PC-9 (cell line): ENCODE data around the gene RASL11B. TPM values are rescaled to one million over a fixed set of nuclear protein-coding genes. Genes with fewer than 3 reads are reported as not detected.

Source experiments
- BruUV-seq: library from RNA; stranded (reverse); fragments of 400-500 nt; replicated peaks from 2 replicates; lab custom pipeline; 2021; lab: Mats Ljungman, UMichigan
- CTCF ChIA-PET: fragments of 300-600 bp; sonication (Branson Sonifier 250); formaldehyde crosslinking; loops from one replicate; lab custom pipeline; 2022; ENCODE audit warnings: antibody characterized with exemption; lab: Charles Lee
- POLR2A ChIA-PET: fragments of 300-600 bp; sonication (Branson Sonifier 250); formaldehyde crosslinking; loops from one replicate; lab custom pipeline; 2022; ENCODE audit warnings: antibody characterized with exemption; ENCODE audit not compliant: unreplicated experiment; lab: Charles Lee
- DNase-seq, 2 experiments: peaks; one replicate each; pipeline versions ENCODE4 v3.0.0 to v3.0.0-alpha.2; 2015 to 2022; ENCODE audit warnings: mixed read lengths in 1 of 2
- H2AFZ ChIP-seq: fragments of 200-600 bp; sonication (generic); 2 replicates; pipeline ENCODE4 v1.8.1; 2017; ENCODE audit warnings: antibody characterized with exemption
- H3F3A ChIP-seq: fragments of 200-600 bp; sonication (generic); 2 replicates; pipeline ENCODE4 v1.8.1; 2017; ENCODE audit warnings: antibody characterized with exemption, mild to moderate bottlenecking, low read depth; ENCODE audit not compliant: insufficient read depth
- H3K27ac ChIP-seq: fragments of 200-600 bp; sonication (generic); 2 replicates; pipeline ENCODE4 v1.6.1; 2016; ENCODE audit warnings: mixed run types
- H3K27me3 ChIP-seq: fragments of 200-600 bp; sonication (generic); 2 replicates; pipeline ENCODE4 v1.6.1; 2016; ENCODE audit warnings: low read depth, mixed run types; ENCODE audit not compliant: insufficient read depth
- H3K36me3 ChIP-seq: fragments of 200-600 bp; sonication (generic); 2 replicates; pipeline ENCODE4 v1.6.1; 2016; ENCODE audit warnings: low read depth, mixed run types
- H3K4me1 ChIP-seq: fragments of 200-600 bp; sonication (generic); replicated peaks from 2 replicates; pipeline ENCODE4 v1.6.1; 2016; ENCODE audit warnings: mixed run types; ENCODE audit not compliant: insufficient read depth
- H3K4me2 ChIP-seq: fragments of 200-600 bp; sonication (generic); 2 replicates; pipeline ENCODE4 v1.6.1; 2017; ENCODE audit warnings: mixed run types
- H3K4me3 ChIP-seq: fragments of 200-600 bp; sonication (generic); 2 replicates; pipeline ENCODE4 v1.6.1; 2016; ENCODE audit warnings: mixed run types
- H3K79me2 ChIP-seq: fragments of 200-600 bp; sonication (generic); 2 replicates; pipeline ENCODE4 v1.6.1; 2017; ENCODE audit warnings: low read depth, mixed run types
- H3K9me2 ChIP-seq: fragments of 200-600 bp; sonication (generic); 2 replicates; pipeline ENCODE4 v1.8.1; 2017; ENCODE audit warnings: mild to moderate bottlenecking; ENCODE audit not compliant: insufficient read depth
- H3K9me3 ChIP-seq: fragments of 200-600 bp; sonication (generic); 2 replicates; pipeline ENCODE4 v1.8.1; 2016; ENCODE audit warnings: low read depth; ENCODE audit not compliant: insufficient read depth
- H4K20me1 ChIP-seq: fragments of 200-600 bp; sonication (generic); 2 replicates; pipeline ENCODE4 v1.8.1; 2017; ENCODE audit not compliant: insufficient read depth
- EZH2 ChIP-seq: fragments of 200-600 bp; sonication (generic); IDR thresholded peaks from 2 replicates; pipeline ENCODE4 v1.8.0; 2017; ENCODE audit warnings: antibody characterized with exemption, low read depth
- intact Hi-C: fragments of 100-400 bp; cut with micrococcal nuclease; formaldehyde crosslinking; loops from one replicate; pipeline ENCODE4 v1.10.0; 2022; ENCODE audit not compliant: unreplicated experiment
- total RNA-seq: library from RNA; stranded (reverse); gene quantifications from 2 replicates; pipeline ENCODE4 v1.2.3, GENCODE V29; 2021
- TF ChIP-seq, protein P1 (sequence below): fragments of 200-600 bp; sonication (generic); conservative IDR thresholded peaks from 2 replicates; pipeline ENCODE4 v1.6.1; 2017; ENCODE audit warnings: mixed run types, antibody characterized with exemption, mild to moderate bottlenecking, moderate library complexity

Gene RASL11B
- total RNA-seq, 1 experiment from 2014 or later, result not detected

DNA sequence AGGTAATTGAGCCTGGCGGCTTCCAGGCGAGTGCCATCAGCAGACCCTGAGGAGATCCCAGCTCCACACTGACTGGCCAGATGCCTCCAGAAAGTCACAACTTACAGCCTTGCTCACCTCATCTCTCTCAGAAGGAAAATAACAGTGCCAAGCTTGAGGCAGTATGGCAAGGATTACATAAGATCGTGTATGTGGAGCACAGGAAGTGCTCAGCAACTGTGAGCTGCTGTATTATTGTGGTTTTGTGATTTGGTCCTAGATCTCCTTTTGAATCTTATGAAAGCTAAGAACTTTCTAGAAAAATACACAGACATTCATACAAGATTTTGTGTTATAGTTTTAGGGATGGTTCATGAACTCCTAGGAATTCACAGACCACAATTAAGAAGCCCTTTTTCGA is 14.0 kb downstream of the RASL11B start:
- Histone ChIP-seq H3F3A (no peaks in the 10 kb centered on the region), H3K4me2 (no peak overlapping the region), H3K4me3 (no peak overlapping the region), H3K27ac (no peak overlapping the region), H3K4me1 (no peaks in the 10 kb centered on the region), H4K20me1 (no peaks in the 10 kb centered on the region), H3K36me3 (no peaks in the 10 kb centered on the region), H2AFZ (no peak overlapping the region), H3K79me2 (no peaks in the 10 kb centered on the region), H3K9me2 (no peaks in the 10 kb centered on the region), H3K27me3 (no peaks in the 10 kb centered on the region), H3K9me3 (no peaks in the 10 kb centered on the region)
- DNase-seq, result no peak
- no peak for TF ChIP-seq EZH2
- TF ChIP-seq, protein P1, sequence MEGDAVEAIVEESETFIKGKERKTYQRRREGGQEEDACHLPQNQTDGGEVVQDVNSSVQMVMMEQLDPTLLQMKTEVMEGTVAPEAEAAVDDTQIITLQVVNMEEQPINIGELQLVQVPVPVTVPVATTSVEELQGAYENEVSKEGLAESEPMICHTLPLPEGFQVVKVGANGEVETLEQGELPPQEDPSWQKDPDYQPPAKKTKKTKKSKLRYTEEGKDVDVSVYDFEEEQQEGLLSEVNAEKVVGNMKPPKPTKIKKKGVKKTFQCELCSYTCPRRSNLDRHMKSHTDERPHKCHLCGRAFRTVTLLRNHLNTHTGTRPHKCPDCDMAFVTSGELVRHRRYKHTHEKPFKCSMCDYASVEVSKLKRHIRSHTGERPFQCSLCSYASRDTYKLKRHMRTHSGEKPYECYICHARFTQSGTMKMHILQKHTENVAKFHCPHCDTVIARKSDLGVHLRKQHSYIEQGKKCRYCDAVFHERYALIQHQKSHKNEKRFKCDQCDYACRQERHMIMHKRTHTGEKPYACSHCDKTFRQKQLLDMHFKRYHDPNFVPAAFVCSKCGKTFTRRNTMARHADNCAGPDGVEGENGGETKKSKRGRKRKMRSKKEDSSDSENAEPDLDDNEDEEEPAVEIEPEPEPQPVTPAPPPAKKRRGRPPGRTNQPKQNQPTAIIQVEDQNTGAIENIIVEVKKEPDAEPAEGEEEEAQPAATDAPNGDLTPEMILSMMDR, result no peak
- BruUV-seq, result no TSS peak
- ChIA-PET CTCF (no interaction called here), POLR2A (no interaction called here)
- intact Hi-C loops, result no loop called here

DNA sequence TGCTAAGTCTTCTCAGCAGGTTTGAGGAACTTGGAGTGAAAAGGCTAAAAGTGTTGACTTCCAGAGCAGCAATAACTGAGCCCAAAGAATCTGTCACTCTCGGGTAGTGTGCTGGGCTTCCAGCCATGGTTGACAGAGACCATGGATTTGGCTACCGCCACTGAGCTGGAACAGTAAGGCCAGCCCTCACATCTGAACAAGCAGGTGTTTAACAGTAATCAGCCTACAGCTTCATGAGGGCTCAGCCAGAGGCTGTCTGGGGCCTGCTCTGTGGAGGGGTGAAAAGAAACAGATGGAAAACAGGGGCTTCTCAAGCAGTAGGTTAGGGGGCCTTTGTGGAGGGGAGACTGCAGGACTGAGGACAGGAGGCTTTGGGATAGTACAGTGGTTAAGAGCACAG is 14.9 kb downstream of the RASL11B start:
- intact Hi-C loops, result no loop called here
- CTCF ChIA-PET, result no interaction called here
- no peaks in the 10 kb centered on the region for H3F3A ChIP-seq
- no peaks in the 10 kb centered on the region for H3K9me3 ChIP-seq
- H4K20me1 ChIP-seq, result no peaks in the 10 kb centered on the region
- no peaks in the 10 kb centered on the region for H3K4me1 ChIP-seq
- TF ChIP-seq, protein P1, result no peak
- no TSS peak for BruUV-seq
- no peak overlapping the region for H3K4me3 ChIP-seq
- H3K9me2 ChIP-seq, result no peaks in the 10 kb centered on the region
- no peaks in the 10 kb centered on the region for H3K36me3 ChIP-seq
- no peak overlapping the region for H2AFZ ChIP-seq
- no peaks in the 10 kb centered on the region for H3K79me2 ChIP-seq
- no peak overlapping the region for H3K27ac ChIP-seq
- no peak overlapping the region for H3K4me2 ChIP-seq
- no peaks in the 10 kb centered on the region for H3K27me3 ChIP-seq
- DNase-seq, result no peak
- POLR2A ChIA-PET, result no interaction called here

DNA sequence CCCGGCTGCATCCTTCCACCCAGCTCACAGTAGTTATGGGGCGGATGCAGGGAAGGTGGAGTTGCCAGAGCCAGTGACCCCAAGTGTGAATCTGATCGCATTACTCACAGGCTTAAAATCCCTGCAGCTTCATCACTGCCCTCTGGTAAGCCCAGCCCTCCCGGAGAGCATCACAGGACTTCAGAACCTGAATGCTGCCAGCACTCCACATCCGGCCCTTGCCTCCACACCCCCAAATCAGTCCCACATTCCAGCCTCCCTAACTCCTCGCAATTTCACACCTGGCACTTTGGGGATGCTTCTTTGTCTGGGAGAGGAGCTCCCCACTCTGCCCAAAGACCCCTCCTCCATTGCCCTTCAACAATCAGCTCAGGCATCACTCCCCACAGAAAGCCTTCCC is 15.6 kb downstream of the RASL11B start:
- Histone ChIP-seq H3K27ac (no peak overlapping the region), H2AFZ (no peak overlapping the region), H4K20me1 (no peaks in the 10 kb centered on the region), H3K27me3 (no peaks in the 10 kb centered on the region), H3K4me3 (no peak overlapping the region), H3F3A (no peaks in the 10 kb centered on the region), H3K4me2 (no peak overlapping the region), H3K79me2 (no peaks in the 10 kb centered on the region), H3K36me3 (no peaks in the 10 kb centered on the region), H3K4me1 (no peaks in the 10 kb centered on the region), H3K9me2 (no peaks in the 10 kb centered on the region), H3K9me3 (no peaks in the 10 kb centered on the region)
- DNase-seq, result no peak
- CTCF ChIA-PET, result no interaction called here
- TF ChIP-seq, protein P1, result no peak
- no peak for TF ChIP-seq EZH2
- intact Hi-C loops, result no loop called here
- BruUV-seq, result no TSS peak
- POLR2A ChIA-PET, result no interaction called here
